Fibroblast of villous mesenchyme (primary cell): ENCODE measurements around the gene FIGNL2. TPM values are rescaled to one million over a fixed set of nuclear protein-coding genes. Genes with fewer than 3 reads are reported as not detected.

ENCODE experiments used
- DNase-seq: peaks from one replicate; pipeline ENCODE4 v3.0.0-alpha.2; 2010; ENCODE audit warnings: low read depth
- H3K4me3 ChIP-seq: 2 replicates; pipeline ENCODE4 v1.5.1; 2011; ENCODE audit warnings: low read depth, mild to moderate bottlenecking, low read length
- total RNA-seq: library from RNA; depleted of rRNA; stranded (reverse); fragments of >200 nt; gene quantifications from 2 replicates; pipeline ENCODE4 v1.2.3, GENCODE V29; 2012
- TF ChIP-seq, protein P1 (sequence below): IDR thresholded peaks from 2 replicates; pipeline ENCODE4 v1.5.1; 2012; ENCODE audit warnings: low read depth, mild to moderate bottlenecking, low read length; ENCODE audit not compliant: insufficient read depth

The FIGNL2 gene, protein sequence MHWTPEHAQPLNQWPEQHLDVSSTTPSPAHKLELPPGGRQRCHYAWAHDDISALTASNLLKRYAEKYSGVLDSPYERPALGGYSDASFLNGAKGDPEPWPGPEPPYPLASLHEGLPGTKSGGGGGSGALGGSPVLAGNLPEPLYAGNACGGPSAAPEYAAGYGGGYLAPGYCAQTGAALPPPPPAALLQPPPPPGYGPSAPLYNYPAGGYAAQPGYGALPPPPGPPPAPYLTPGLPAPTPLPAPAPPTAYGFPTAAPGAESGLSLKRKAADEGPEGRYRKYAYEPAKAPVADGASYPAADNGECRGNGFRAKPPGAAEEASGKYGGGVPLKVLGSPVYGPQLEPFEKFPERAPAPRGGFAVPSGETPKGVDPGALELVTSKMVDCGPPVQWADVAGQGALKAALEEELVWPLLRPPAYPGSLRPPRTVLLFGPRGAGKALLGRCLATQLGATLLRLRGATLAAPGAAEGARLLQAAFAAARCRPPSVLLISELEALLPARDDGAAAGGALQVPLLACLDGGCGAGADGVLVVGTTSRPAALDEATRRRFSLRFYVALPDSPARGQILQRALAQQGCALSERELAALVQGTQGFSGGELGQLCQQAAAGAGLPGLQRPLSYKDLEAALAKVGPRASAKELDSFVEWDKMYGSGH
- under 0.01 and 0.32 TPM in 2 replicates for total RNA-seq

DNA sequence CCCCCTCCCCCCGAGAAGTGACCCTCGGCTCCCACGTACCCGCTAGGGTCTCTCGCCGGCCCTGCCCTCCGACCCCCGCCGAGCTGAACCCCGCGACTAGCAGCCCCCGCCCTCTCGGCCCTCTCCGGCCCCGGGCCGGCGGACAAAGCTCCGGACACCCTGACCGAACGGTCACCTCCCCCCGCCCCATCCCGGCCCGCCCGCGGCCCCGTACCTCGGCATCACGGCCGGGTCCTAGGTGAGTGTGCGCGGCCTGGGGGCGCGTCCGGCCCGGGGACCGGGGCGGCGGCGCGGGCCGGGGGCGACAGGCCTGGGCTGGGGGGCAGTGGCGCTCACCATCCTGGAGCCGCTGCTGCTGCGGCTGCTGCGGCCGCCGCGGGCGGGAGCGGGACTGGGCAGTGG lies at the start of gene FIGNL2:
TSS of gene FIGNL2 (minus strand) at position 393 of the 402 bp plus-strand sequence. CDS start 26,305 bp downstream, outside the sequence.
- peak within 1 kb of the TSS; percentile 60 for H3K4me3 ChIP-seq
- TF ChIP-seq, protein P1, sequence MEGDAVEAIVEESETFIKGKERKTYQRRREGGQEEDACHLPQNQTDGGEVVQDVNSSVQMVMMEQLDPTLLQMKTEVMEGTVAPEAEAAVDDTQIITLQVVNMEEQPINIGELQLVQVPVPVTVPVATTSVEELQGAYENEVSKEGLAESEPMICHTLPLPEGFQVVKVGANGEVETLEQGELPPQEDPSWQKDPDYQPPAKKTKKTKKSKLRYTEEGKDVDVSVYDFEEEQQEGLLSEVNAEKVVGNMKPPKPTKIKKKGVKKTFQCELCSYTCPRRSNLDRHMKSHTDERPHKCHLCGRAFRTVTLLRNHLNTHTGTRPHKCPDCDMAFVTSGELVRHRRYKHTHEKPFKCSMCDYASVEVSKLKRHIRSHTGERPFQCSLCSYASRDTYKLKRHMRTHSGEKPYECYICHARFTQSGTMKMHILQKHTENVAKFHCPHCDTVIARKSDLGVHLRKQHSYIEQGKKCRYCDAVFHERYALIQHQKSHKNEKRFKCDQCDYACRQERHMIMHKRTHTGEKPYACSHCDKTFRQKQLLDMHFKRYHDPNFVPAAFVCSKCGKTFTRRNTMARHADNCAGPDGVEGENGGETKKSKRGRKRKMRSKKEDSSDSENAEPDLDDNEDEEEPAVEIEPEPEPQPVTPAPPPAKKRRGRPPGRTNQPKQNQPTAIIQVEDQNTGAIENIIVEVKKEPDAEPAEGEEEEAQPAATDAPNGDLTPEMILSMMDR: no peak
- DNase-seq: no peak

GRCh38 chr12:51897181-51897580 lies 48.7 kb upstream of the FIGNL2 start:
- TF ChIP-seq, protein P1: no peak
- DNase-seq: no peak
- H3K4me3 ChIP-seq: no peak overlapping the region

DNA sequence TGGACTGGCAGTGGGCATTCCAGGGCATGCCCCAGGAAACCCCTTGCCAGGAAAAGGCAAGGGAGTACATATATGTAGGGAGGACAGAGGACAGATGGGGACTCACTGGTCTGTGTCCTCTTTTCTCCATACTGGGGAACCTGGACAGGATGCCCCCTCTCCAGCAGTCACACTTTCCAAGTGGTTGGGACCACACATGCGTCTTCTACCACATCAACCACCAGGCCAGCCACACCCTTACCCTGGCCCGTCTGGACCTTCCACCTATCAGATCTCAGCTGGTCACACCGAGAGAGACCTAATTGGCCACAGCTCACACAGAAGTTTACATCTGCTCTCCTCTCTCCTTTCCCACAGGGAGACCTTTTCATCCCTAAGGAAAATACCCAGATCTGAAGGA lies 47.7 kb upstream of the FIGNL2 start:
- TF ChIP-seq, protein P1: no peak
- DNase-seq: no peak

DNA sequence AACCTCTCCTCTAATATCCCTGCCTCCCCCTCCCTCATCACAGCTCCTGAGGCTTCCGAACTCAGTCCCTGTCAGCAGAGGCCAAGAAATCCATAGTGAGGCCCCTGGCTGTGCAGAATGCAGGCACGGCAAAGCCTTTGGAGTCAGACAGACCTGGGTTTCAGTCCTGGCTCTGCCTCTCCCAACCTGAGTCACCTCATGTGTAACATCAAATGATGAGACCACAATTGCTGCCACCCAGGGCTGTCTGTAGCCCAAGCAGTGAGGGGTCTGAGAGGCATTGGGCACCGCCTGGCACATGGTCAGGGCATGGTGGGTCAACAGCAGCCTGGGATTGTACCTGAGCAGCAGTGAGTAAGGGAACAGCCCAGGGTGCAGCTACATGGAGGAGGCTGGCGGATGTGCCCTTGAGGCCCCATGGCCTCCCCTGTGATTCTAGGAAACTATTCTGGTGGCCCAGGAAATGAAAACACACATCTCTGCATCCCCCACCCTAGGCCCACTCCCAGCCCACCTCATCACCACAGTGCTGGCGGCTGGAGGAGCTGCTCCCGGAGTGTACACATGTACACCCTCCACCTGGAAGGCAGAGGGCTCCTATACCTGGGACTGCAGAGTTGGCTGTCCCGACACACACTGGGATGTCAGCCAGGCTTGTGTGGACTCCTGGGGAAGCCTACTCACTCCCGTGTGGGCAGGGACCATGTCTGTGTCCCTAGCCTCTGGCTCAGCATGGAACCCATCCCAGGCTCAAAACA lies 47.0 kb upstream of the FIGNL2 start:
- DNase-seq: no peak
- no peak overlapping the region for H3K4me3 ChIP-seq
- TF ChIP-seq, protein P1: no peak

More for the DNA sequence above, 47.7 kb upstream of the FIGNL2 start:
- H3K4me3 ChIP-seq: no peak overlapping the region

DNA sequence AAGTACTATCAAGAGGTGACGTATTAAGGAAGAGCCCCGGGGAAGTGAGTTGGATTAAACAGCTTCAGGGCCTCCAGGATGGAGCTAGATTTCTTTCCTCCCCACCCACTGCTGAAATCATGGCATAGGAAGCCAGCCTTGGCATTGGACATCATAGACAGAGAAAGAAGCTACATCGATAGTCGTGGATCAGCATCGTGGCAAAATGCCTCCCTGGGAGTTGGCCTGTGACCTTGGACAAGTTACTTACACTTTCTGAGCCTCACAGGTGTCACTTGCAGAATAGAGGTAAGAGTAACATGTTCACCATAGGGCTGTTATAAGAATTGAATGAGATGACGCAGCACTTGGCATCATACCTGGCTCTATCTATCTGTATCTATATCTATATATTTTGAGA lies 45.3 kb upstream of the FIGNL2 start:
- no peak for DNase-seq
- no peak overlapping the region for H3K4me3 ChIP-seq
- TF ChIP-seq, protein P1: no peak

DNA sequence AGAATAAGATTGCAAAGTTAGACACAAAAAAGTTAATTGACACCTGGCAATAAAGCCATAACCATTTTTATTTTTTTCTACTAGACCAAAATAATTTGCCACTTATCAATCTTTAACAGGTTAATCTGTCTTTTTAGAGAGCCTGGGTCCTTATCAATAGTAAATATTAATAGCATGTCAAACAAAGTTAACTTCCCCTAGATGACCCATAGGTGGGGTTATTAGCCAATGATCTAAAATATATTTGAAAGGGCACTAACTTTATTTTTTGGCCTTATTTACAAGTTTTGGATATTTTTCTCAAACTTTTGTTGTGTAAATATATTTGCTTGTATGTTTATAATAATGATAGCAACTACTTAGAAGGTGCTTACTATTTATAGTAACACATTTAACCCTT lies 43.3 kb upstream of the FIGNL2 start:
- TF ChIP-seq, protein P1: peak; percentile 47
- H3K4me3 ChIP-seq: no peak overlapping the region
- DNase-seq: no peak
